HG02798 (cell line): ENCODE data around the gene BICDL1.

ENCODE experiments used
- ATAC-seq: cut with Tn5 transposase; IDR thresholded peaks from one replicate; pipeline ENCODE4 v1.9.1; 2021; ENCODE audit warnings: mild to moderate bottlenecking; ENCODE audit not compliant: unreplicated experiment, poor library complexity

Gene BICDL1

DNA sequence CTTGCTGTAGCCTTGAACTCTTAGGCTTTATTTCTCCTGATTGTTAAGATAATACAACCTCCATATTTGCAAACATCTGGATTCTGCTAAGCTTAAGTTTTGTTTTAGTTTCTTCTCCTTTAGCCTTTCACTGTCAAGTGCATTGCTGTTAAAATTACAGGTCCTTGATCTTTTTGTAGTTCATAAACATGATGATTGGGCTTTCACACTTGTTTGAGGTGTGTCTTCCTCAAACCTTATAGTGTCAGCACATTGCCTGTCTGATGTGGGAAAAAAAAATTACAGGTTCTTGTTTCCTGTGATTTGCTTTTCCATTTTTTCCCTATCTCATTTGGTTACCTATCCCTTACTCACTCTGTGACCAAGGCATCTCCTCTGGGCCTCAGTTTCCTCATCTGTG lies 59.2 kb downstream of the BICDL1 start:
- ATAC-seq: no peak

DNA sequence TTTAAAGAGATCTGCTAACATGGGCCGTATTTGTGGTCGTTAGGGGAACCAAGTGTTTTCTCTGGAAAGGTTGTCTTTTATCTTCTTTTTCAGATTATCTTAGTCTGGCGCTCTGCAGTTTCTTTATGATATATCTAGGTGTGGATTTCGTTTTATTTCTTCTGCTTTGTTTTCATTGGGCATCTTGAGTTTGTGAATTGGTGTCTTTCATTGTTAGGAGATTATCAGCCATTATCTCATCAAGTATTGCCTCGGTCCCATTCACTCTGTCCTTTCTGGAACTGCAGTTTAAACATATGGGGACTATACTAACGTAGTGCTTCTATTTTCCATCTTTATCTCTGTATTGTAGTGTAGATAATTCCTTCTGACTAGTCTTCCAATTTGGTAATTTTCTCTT lies 60.4 kb downstream of the BICDL1 start:
- no peak for ATAC-seq

DNA sequence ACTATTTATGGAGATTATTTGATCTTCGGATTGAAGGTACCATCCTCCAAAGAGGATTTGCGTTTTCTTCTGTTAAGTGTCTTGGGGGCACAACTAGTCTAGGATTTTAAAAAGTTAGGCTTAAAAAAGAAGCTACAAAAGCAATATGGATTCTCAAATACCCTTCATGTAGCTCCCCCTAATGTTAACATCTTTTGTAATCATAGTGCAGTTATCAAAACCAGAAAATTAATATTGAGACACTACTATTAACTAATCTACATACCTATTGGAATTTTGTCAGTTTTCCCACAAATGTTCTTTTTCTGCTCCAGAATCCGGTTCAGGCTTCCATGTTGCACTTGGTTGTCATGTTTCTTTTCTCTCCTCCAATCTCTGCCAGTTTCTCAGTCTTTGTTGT lies 62.5 kb downstream of the BICDL1 start:
- ATAC-seq: no peak

DNA sequence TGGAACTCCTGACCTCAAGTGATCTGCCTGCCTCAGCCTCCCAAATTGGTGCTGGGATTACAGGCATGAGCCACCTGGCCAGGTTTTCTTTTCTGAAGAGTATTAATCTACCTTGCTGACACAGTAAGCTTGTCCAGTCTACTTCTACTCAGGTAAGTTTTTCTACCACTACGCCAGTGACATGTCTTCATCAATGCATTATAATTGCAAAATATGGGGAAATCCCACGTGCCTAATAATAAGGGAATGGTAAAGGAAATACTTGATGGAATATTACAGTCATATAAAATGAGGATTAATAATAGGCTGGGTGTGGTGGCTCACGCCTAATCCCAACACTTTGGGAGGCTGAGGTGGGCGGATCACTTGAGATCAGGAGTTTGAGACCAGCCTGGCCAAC lies 65.3 kb downstream of the BICDL1 start:
- no peak for ATAC-seq

DNA sequence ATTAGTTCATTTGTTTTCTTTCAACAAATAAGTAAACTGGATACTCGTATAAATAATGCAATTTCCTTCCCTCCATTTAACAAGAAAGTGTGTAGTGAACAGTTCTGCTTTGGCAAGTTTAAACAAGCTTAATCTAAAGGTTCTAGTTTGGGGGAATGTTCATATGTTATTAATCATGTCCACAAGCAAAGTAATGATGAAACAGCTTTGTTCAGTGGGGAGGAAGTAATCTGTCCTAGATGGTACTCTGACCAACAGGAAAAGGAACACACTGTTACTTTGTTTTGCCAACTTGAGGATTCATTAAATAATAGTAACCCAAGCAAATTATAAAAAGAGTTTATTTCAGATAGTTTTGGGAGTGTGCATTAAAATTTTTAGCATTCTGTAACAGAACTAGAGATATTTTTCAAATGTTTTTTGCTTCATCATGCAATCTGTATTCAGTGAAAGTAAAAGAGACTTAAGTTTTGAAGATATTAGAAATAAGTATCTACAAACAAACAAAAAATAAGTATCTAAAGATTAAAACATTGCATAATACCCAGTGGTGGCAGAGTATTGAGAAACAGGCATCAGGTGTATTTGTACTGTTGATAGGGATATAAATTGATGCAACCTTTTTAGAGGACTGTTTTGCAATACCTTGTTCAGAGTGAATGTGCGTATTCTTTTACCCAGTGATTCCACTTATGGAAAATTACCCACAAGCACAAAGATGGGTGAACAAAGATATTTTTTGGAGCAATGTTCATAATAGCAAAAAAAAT lies 66.4 kb downstream of the BICDL1 start:
- no peak for ATAC-seq

DNA sequence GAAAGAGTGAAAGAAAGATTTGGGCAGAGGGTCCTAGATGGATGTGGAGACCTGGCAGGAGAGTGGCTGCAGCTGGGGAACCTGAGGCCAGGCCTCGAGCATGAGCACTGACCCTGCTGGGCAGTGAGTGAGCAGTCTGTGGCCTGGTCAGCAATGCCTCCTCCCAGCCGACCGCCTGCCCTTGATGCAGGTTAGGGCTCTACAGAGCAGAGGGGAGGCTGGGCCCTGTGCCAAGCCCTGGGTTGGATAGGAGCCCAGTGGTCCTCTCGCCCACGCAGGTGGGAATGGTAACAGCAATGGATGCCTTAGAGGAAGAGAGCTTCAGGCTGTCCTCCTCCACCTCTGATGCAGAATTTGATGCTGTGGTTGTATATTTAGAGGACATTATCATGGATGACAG lies 67.7 kb downstream of the BICDL1 start:
- no peak for ATAC-seq

DNA sequence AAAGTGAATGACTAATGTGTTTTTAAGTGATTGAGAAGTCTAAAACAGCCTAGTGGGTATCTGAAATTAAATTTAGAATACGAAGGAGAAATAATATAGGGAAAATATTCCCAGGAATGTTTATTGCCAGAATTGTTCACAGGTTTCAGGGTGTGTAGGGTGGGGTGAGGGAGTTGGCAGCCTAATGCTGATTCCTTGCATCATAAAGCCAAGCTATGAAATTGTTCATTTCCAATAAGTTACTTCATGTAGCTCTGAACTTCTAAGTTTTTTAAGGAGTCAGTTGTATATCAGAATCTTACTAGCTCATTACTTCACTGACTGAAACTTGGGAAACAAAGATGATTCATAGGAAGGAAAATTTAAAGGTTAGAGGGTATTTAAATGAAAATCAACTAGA lies 71.2 kb downstream of the BICDL1 start:
- ATAC-seq: no peak

DNA sequence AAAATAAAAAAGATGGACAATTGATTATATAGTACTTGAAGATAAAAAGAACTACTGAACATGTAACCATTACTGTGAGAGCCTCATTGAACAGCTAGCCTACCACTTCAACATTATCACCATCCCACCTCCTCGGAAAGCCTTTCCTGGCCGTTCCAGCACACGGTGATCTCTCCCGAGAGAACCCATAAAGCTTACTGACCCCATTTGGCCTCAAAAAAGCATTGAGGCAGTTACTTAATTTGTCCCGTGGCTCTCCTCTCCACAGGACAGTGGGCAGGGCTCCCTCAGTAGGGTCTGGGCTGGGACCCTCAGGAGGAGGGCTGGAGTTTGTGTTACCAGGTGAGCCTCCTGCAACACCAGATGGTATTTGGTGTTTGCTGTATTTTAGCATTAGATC lies 71.7 kb downstream of the BICDL1 start:
- no peak for ATAC-seq

DNA sequence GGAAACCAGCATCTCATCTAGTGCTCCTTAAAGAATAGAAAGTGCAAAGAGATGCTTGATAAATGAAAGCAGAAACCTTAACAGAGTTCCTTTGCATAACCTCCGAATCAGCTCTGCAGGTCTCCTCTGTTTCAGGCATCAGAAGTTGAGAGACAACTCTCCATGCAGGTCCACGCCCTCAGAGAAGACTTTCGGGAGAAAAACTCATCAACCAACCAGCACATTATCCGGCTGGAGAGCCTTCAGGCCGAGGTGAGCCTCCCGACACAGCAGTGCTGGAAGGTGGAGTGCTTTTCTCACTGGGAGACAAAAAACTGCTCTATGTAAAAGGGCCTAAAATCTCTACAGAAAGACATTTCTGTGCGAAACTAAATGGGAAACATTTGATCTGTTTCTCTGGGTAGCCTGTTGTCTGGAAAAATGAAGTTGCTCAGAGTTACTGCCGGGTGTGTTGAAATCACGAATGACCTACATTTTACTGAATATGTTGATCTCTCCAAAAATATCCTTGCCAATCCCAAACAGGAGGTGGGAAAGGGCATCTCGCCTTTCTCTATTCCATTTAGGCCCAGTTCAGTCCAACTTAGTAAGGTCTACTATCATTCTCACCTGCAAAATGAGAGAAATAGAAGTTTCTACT lies 72.7 kb downstream of the BICDL1 start:
- ATAC-seq: no peak

DNA sequence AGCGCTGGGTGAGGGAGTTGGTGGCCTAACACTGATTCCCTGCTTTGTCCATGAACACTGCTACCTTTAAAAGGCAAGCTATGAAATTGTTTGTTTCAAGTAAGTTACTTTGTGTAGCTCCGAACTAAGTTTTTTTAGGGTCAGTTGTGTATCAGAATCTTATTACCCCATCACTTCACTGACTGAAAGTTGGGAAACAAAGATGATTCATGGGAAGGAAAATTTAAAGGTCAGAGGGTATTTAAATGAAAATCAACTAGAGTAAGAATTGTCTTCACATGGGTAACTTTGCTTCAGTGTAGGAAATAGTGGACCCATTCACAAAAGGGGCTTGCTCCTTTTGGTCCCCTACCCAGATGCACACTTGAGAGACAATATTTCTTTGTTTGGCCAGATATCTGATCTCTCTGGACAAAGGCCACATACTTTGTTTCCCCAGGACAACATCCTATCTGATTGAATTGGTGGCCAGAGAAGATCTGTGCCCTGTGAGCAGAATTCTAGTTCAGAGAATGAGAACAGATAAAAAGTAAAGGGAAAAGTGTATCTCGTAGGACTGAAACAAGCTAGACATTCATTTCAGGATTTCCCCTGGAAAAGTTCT lies 74.0 kb downstream of the BICDL1 start:
- ATAC-seq: no peak

DNA sequence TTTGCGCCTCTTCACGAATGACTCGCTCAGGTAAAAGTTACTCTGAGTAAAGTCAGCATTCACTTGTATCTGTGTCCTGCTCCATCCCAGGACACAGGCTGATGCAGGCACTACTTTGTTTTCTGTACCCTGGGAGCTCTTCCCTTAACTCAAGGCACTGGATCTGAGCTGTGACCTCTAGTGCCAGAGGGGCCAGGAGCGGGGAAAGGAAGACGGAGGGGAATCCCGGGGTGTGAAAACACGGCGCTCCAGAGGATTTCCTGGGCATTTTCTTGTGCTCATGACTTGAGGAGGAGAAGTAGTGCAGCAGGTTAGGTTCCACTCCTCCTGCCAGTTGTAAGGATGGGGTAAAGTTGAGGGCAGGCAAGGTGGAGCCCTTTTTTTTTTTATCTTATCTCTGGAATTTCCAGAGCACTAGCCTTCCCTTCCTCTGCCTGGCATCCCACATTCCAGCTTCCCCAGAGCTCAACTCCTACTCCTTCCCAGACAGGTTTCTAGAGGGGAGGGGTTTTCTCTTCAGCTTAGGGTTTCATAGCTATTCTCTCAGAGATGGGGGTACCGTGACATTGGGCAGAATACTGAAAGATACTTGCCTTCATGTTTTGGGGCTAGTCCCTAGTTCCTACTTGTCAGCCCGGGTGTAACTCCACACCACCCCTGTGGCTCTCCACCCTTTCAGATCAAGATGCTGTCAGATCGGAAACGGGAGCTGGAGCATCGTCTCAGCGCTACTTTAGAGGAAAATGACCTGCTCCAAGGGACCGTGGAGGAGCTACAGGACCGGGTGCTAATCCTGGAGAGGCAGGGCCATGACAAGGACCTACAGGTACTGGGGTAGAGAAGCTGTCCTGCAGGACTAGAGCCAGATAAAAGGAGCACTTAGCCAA lies 75.3 kb downstream of the BICDL1 start:
- no peak for ATAC-seq

DNA sequence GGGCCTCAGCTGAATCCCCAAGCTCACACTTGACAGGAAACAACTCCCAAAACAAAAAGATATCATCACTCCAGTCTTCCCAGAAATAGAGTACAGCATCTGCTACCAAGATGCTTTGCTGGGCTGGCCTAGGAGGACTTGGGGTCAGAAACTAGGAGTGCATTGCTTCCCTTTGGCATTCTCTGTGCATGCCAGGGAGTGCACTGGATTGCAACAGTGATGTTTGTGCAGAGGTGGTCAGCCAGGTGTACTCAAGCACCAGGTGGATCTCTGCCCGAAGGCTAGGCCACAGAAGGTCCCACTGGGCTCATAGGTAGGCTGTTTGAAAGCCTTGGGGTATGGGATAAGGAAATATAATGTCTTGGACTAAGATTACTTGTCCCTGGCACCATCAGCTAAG lies 76.4 kb downstream of the BICDL1 start:
- no peak for ATAC-seq

DNA sequence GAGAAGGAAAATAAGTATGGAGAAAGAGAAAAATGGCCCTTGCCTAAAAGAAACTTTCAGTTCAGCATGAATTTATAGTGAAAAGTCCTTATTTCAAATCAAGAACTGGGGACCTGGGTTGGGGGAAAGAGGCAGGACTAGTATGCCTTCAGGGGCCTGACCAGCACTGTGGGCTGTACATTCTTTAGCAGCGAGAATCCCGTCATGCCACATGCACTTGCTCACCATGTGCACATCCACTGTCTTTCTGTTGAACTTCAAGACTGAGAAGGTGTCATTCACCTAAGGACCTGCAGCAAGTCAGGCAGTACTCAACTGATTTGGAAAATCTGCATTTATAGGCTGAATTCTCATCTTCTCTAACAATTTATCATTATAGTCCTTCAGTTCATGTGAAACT lies 77.3 kb downstream of the BICDL1 start:
- no peak for ATAC-seq

DNA sequence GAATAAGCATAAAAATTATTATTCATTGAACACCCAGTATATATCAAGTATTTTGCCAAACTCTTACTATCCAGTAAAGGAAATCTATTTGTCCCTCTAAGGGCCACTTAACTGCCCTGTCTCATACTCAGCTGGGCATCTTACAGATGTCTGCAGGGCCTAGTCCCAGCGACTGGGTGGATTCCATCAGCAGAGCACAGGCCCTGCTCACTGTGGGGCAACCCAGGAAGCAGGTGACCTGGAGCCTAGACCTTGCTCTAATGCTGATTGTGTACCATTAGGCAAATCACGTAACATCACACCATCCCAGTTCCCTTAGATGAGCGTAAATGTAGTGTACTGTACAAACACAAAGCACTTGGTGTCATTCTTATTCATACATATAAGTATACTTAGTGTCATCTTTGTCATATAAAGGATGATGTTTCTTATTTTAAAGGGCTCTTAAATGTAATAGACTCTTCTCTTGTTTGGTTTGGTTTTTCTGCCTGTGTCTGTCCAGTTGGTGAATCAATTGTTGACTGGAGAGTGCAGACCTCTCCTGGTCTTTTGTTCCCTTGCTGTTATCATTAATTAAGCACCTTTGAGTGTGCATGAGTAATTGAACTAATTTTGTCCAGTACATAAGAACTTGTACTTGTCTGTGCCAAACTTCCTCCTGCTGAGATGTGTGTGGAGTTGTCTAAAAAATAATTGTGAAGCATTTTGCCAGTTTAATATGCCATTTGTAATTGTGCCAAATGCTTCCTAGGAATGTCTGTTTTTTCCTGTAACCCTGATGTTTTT lies 78.2 kb downstream of the BICDL1 start:
- no peak for ATAC-seq

DNA sequence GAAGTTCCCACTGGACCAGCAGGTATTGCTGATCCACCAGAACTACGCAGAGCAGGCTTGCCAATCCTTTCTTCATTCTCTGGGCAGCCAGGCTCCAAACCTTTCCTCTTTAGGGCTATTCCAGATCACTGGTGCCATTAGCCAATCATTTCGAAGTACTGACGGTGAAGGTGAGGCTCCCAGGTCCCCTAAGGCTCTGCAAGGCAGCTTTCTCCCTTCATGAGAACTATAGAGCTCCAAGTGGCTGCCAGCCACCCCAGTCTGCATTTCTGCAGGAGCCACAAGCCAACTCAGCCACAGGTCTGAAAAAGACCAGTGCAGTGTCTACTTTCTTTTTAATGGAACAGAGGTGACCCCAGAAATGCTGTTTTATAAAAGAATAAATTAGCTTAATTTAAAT lies 78.9 kb downstream of the BICDL1 start:
- no peak for ATAC-seq

DNA sequence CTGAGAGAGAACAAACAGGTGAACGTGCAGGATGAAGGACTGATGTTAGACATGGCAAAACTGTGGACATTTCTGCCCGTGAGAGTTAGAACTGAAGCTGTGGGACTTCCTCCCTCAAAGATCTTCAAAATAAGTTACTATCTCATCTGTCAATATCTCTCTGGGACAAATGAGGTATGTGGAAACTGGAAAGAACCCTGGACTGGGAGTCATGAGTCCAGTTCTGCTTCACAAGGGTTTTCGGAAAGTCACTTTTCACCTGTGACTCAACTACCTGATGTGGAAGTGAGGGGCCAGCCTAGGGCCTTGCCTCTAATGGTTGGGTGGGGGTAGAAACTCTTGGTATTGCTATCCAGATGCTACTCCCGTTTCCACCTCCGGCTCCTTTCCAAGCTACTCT lies 80.2 kb downstream of the BICDL1 start:
- ATAC-seq: no peak

DNA sequence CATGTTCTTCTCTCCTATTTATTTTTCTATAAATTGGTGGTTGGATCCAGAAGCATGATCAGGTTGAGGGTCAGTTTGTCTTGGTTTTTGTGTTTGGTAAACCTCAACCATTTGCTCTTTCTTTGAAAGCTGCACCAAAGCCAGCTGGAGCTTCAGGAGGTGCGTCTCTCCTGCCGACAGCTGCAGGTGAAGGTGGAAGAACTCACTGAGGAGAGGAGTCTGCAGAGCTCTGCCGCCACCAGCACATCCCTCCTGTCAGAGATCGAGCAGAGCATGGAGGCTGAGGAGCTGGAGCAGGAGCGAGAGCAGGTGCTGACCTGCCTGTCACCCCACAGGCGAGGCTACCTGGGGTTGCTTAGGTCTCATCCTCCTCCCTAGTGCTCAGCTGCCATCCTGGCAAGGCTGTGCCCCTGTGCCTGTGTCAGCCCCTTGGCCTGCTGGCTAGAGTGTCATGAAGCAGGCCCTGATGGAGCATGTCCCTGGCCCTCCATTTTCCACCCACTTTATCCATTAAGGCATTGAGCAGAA lies 82.5 kb downstream of the BICDL1 start:
- ATAC-seq: no peak

DNA sequence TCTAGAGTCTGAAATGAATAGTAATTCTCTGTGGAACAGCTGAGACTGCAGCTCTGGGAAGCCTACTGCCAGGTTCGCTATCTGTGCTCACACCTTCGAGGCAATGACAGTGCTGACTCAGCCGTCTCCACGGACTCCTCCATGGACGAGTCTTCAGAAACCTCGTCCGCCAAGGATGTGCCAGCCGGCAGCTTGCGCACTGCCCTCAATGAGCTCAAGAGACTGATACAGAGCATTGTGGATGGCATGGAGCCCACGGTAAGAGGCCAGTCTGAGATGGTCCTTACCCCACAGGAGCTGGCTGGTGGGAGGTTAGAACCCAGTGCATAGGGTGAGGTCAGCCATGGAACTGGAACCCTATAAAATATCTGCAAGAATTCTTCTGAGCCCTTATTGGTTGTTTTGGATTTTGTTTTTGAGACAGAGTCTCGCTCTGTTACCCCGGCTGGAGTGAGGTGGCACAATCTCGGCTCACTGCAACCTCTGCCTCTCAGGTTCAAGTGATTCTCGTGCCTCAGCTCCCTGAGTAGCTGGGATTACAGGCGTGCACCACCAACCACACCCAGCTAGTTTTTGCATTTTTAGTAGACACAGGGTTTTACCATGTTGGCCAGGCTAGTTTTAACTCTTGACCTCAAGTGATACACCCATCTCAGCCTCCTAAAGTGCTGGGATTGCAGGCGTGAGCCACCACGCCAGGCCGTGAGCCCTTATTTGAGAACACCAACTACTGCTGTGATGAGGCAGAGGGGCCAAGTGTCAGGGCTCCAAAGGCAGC lies 83.6 kb downstream of the BICDL1 start:
- ATAC-seq: no peak

DNA sequence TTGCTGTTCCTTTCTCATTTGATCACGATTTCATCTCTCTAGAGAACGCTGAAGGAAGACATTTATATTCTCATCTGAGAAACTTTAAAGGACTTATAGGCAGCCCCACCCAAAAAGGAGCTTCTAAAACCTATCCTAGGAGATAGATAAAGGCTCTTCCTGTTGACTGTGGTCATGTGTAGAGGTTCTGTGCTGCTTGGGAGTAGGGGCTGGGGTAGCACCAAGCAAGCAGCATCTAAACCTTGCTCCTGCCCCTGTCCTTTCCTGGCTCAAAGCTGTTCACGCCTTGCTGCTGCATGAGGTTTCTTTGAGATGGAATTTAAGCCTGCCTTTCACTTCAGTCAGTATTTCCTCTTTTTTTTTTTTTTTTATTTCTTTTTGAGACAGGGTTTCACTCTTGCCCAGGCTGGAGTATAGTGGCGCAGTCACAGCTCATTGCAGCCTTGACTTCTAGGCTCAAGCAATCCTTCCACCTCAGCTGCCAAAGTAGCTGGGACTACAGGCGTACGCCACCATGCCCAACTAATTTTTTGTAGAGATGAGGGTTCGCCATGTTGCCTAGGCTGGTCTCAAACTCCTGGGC lies 86.1 kb downstream of the BICDL1 start:
- ATAC-seq: no peak
